H9 (cell line): ENCODE data around the gene GALNT2. TPM values are rescaled to one million over a fixed set of nuclear protein-coding genes. Genes with fewer than 3 reads are reported as not detected.

ENCODE experiments used
- DNase-seq: peaks from one replicate; pipeline ENCODE4 v3.0.0-alpha.2; 2017
- H2AFZ ChIP-seq: one replicate; pipeline ENCODE4 v1.6.1; 2013; ENCODE audit warnings: mild to moderate bottlenecking, low read length, control low read depth, moderate library complexity
- H2AK5ac ChIP-seq: 2 replicates; pipeline ENCODE4 v1.6.1; 2013; ENCODE audit warnings: low read length, control low read depth, mixed read lengths; ENCODE audit not compliant: insufficient read length
- H2BK120ac ChIP-seq: one replicate; pipeline ENCODE4 v1.6.1; 2013; ENCODE audit warnings: low read depth, mild to moderate bottlenecking, low read length, control low read depth, inconsistent platforms; ENCODE audit not compliant: poor library complexity, severe bottlenecking
- H2BK12ac ChIP-seq: 2 replicates; pipeline ENCODE4 v1.6.1; 2013; ENCODE audit warnings: low read length, control low read depth, mixed read lengths, low read depth; ENCODE audit not compliant: insufficient read length
- H2BK15ac ChIP-seq: 2 replicates; pipeline ENCODE4 v1.6.1; 2013; ENCODE audit warnings: low read depth, low read length, control low read depth
- H2BK20ac ChIP-seq: one replicate; pipeline ENCODE4 v1.6.1; 2013; ENCODE audit warnings: low read depth, mild to moderate bottlenecking, low read length, control low read depth, inconsistent platforms; ENCODE audit not compliant: poor library complexity, severe bottlenecking
- H2BK5ac ChIP-seq: 2 replicates; pipeline ENCODE4 v1.6.1; 2013; ENCODE audit warnings: low read length, control low read depth, mixed read lengths; ENCODE audit not compliant: insufficient read length
- H3K14ac ChIP-seq: 2 replicates; pipeline ENCODE4 v1.6.1; 2013; ENCODE audit warnings: low read length, control low read depth; ENCODE audit not compliant: insufficient read depth
- H3K18ac ChIP-seq: 2 replicates; pipeline ENCODE4 v1.6.1; 2013; ENCODE audit warnings: low read depth, mild to moderate bottlenecking, mixed read lengths, low read length, control low read depth; ENCODE audit not compliant: insufficient read length
- H3K23ac ChIP-seq: 2 replicates; pipeline ENCODE4 v1.6.1; 2013; ENCODE audit warnings: low read length, control low read depth, mixed read lengths, low read depth; ENCODE audit not compliant: insufficient read length
- H3K23me2 ChIP-seq: 2 replicates; pipeline ENCODE4 v1.6.1; 2013; ENCODE audit warnings: low read depth, mild to moderate bottlenecking, mixed read lengths, low read length, control low read depth; ENCODE audit not compliant: insufficient read length, poor library complexity, severe bottlenecking
- H3K27ac ChIP-seq: 2 replicates; pipeline ENCODE4 v1.5.1; 2013; ENCODE audit warnings: low read length, control low read depth, mixed read lengths, low read depth; ENCODE audit not compliant: insufficient read length
- H3K27me3 ChIP-seq: 2 replicates; pipeline ENCODE4 v1.6.1; 2013; ENCODE audit warnings: low read length, control low read depth, inconsistent platforms; ENCODE audit not compliant: insufficient read depth
- H3K4ac ChIP-seq: 2 replicates; pipeline ENCODE4 v1.6.1; 2013; ENCODE audit warnings: low read depth, mild to moderate bottlenecking, control low read depth, inconsistent platforms, low read length, moderate library complexity
- H3K4me1 ChIP-seq: 2 replicates; pipeline ENCODE4 v1.6.1; 2013; ENCODE audit warnings: low read length, control low read depth, inconsistent platforms; ENCODE audit not compliant: insufficient read depth
- H3K4me2 ChIP-seq: 2 replicates; pipeline ENCODE4 v1.6.1; 2013; ENCODE audit warnings: low read length, control low read depth, mixed read lengths; ENCODE audit not compliant: insufficient read length, insufficient read depth
- H3K56ac ChIP-seq: 2 replicates; pipeline ENCODE4 v1.6.1; 2013; ENCODE audit warnings: low read depth, mild to moderate bottlenecking, mixed read lengths, low read length, control low read depth; ENCODE audit not compliant: insufficient read length
- H3K79me1 ChIP-seq: 2 replicates; pipeline ENCODE4 v1.6.1; 2013; ENCODE audit warnings: low read depth, mild to moderate bottlenecking, moderate library complexity, low read length, control low read depth, inconsistent platforms; ENCODE audit not compliant: insufficient read depth, poor library complexity, severe bottlenecking
- H3K79me2 ChIP-seq: 2 replicates; pipeline ENCODE4 v1.6.1; 2013; ENCODE audit warnings: low read length, control low read depth, inconsistent platforms; ENCODE audit not compliant: insufficient read depth
- H3K9ac ChIP-seq: 2 replicates; pipeline ENCODE4 v1.6.1; 2013; ENCODE audit warnings: low read length, control low read depth, mixed read lengths; ENCODE audit not compliant: insufficient read length; ENCODE audit errors: extremely low read depth
- H3K9me3 ChIP-seq: one replicate; pipeline ENCODE4 v1.6.1; 2013; ENCODE audit warnings: low read depth, low read length, inconsistent platforms; ENCODE audit not compliant: control insufficient read depth
- H3T11ph ChIP-seq: one replicate; pipeline ENCODE4 v1.6.1; 2013; ENCODE audit warnings: mild to moderate bottlenecking, low read length, control low read depth, inconsistent platforms
- H4K20me1 ChIP-seq: one replicate; pipeline ENCODE4 v1.6.1; 2013; ENCODE audit not compliant: control insufficient read depth, insufficient read length, insufficient read depth
- H4K5ac ChIP-seq: 2 replicates; pipeline ENCODE4 v1.6.1; 2013; ENCODE audit warnings: low read depth, mild to moderate bottlenecking, mixed read lengths, low read length, control low read depth; ENCODE audit not compliant: insufficient read length
- H4K8ac ChIP-seq: replicated peaks from 2 replicates; pipeline ENCODE4 v1.6.1; 2013; ENCODE audit warnings: low read length, control low read depth, mixed read lengths, low read depth; ENCODE audit not compliant: insufficient read length
- H4K91ac ChIP-seq: 2 replicates; pipeline ENCODE4 v1.6.1; 2013; ENCODE audit warnings: low read depth, mild to moderate bottlenecking, moderate library complexity, mixed read lengths, low read length, control low read depth; ENCODE audit not compliant: insufficient read length
- H3K27ac Mint-ChIP-seq, 3 experiments: 2 replicates in 2 of 3; 3 replicates in 1 of 3; pipeline ENCODE4 v1.8.0; 2020 to 2021; ENCODE audit warnings: mixed read lengths in 3 of 3, mild to moderate bottlenecking in 1 of 3, moderate library complexity in 1 of 3
- H3K27me3 Mint-ChIP-seq: 2 replicates; pipeline ENCODE4 v1.8.0; 2021; ENCODE audit warnings: low read depth, mild to moderate bottlenecking, moderate library complexity, mixed read lengths
- H3K36me3 Mint-ChIP-seq, 3 experiments: 2 replicates in 2 of 3; 3 replicates in 1 of 3; pipeline ENCODE4 v1.8.0; 2020 to 2021; ENCODE audit warnings: low read depth in 3 of 3, mixed read lengths in 3 of 3; ENCODE audit not compliant: insufficient read depth in 1 of 3
- H3K4me1 Mint-ChIP-seq, 2 experiments: 2 replicates each; pipeline ENCODE4 v1.8.0; 2020; ENCODE audit warnings: mixed read lengths in 2 of 2
- H3K4me3 Mint-ChIP-seq, 2 experiments: 2 replicates in 1 of 2; 3 replicates in 1 of 2; pipeline ENCODE4 v1.8.0; 2020 to 2021; ENCODE audit warnings: mild to moderate bottlenecking in 2 of 2, mixed read lengths in 2 of 2, moderate library complexity in 1 of 2
- H3K9me3 Mint-ChIP-seq, 2 experiments: 2 replicates in 1 of 2; 3 replicates in 1 of 2; pipeline ENCODE4 v1.8.0; 2020; ENCODE audit warnings: mild to moderate bottlenecking in 2 of 2, mixed read lengths in 2 of 2, moderate library complexity in 1 of 2
- CTCF ChIP-seq: fragments of 200-600 bp; sonication (generic); conservative IDR thresholded peaks from 3 replicates; pipeline ENCODE4 v1.8.0; 2021; ENCODE audit warnings: antibody characterized with exemption, mild to moderate bottlenecking
- WGBS: extraction: QIAGEN DNeasy Blood & Tissue Kit; methylation state at CpG from one replicate; pipeline ENCODE4 v1.1.7; 2013; ENCODE audit warnings: missing lambda C conversion rate, low lambda C conversion rate, mixed read lengths; ENCODE audit not compliant: insufficient read length; ENCODE audit errors: extremely low coverage; 5-methylcytosine and 5-hydroxymethylcytosine counted together
- total RNA-seq: library from RNA; stranded (reverse); gene quantifications from 2 replicates; pipeline ENCODE4 v1.2.1, GENCODE V29; 2021

Gene GALNT2
- total RNA-seq, 1 experiment from 2014 or later = 57.6 TPM

GRCh38 chr1:230090194-230090711 is 23.2 kb downstream of the GALNT2 start:
- no peak overlapping the region for H3K23ac ChIP-seq
- no peak overlapping the region for H3K4ac ChIP-seq
- Mint-ChIP-seq H3K4me1 (peaks cover 31% of the 10 kb centered on the region in 2 experiments), H3K4me3 (no peak overlapping the region), H3K27ac (peak overlapping the region in 1 of 3 experiments; percentile 41; a peak in 1 of 7 replicates), H3K9me3 (no peaks in the 10 kb centered on the region), H3K36me3 (peaks cover 4 to 10% (median 6%) of the 10 kb centered on the region in 3 experiments; a peak in 5 of 7 replicates), H3K27me3 (no peaks in the 10 kb centered on the region)
- H2BK12ac ChIP-seq = no peak overlapping the region
- H2BK20ac ChIP-seq = no peak overlapping the region
- H3T11ph ChIP-seq = no peak overlapping the region
- H2BK120ac ChIP-seq = no peak overlapping the region
- no peak for TF ChIP-seq CTCF
- no peak overlapping the region for H4K91ac ChIP-seq
- WGBS = no CpG with 5 or more reads among the region's 6 CpGs
- no peak overlapping the region for H3K9ac ChIP-seq
- H3K4me1 ChIP-seq = no peaks in the 10 kb centered on the region; the same call in 1 of the 2 replicates
- H3K18ac ChIP-seq = no peak overlapping the region
- no peak overlapping the region for H2BK15ac ChIP-seq
- peaks cover 4% of the 10 kb centered on the region for H3K79me1 ChIP-seq
- no peak overlapping the region for H3K4me2 ChIP-seq
- no peak overlapping the region for H2AK5ac ChIP-seq
- no peak overlapping the region for H3K56ac ChIP-seq
- H4K8ac ChIP-seq = no peak overlapping the region
- H3K14ac ChIP-seq = no peak overlapping the region
- peaks cover 7% of the 10 kb centered on the region; the same call in 1 of the 2 replicates for H3K79me2 ChIP-seq
- no peaks in the 10 kb centered on the region for H3K23me2 ChIP-seq
- H3K27ac ChIP-seq = no peak overlapping the region
- no peak for DNase-seq
- H3K9me3 ChIP-seq = no peaks in the 10 kb centered on the region
- no peak overlapping the region for H2AFZ ChIP-seq
- H4K5ac ChIP-seq = no peak overlapping the region
- no peak overlapping the region for H2BK5ac ChIP-seq
- no peaks in the 10 kb centered on the region for H4K20me1 ChIP-seq
- H3K27me3 ChIP-seq = no peaks in the 10 kb centered on the region
